WERI-Rb-1 (cell line): Measurements from ENCODE around the gene SOCS3.

Experiments used
- DNase-seq: peaks from one replicate; pipeline ENCODE4 v3.0.0-alpha.2; 2020
- H3K27ac ChIP-seq: fragments of 250-450 bp; sonication (Bioruptor Pico); 2 replicates; pipeline ENCODE4 v1.5.1; 2020; ENCODE audit warnings: mild to moderate bottlenecking, moderate library complexity
- H3K27me3 ChIP-seq: fragments of 250-450 bp; sonication (Bioruptor Pico); 2 replicates; pipeline ENCODE4 v1.5.1; 2021; ENCODE audit warnings: mild to moderate bottlenecking, low read depth, moderate library complexity; ENCODE audit not compliant: insufficient read depth, severe bottlenecking
- H3K36me3 ChIP-seq: fragments of 250-450 bp; sonication (Bioruptor Pico); 2 replicates; pipeline ENCODE4 v1.5.1; 2020; ENCODE audit warnings: mild to moderate bottlenecking, moderate library complexity
- H3K4me3 ChIP-seq: 2 replicates; pipeline ENCODE4 v1.5.1; 2011; ENCODE audit warnings: low read depth, mild to moderate bottlenecking, control low read depth, low read length
- H3K9me3 ChIP-seq: fragments of 250-450 bp; sonication (Bioruptor Pico); 2 replicates; pipeline ENCODE4 v1.5.1; 2021; ENCODE audit warnings: mild to moderate bottlenecking, moderate library complexity; ENCODE audit not compliant: severe bottlenecking
- TF ChIP-seq, protein P1 (sequence below): IDR thresholded peaks from 2 replicates; pipeline ENCODE4 v1.5.1; 2011; ENCODE audit warnings: low read depth, mild to moderate bottlenecking, control low read depth, inconsistent platforms, low read length

Gene SOCS3

DNA sequence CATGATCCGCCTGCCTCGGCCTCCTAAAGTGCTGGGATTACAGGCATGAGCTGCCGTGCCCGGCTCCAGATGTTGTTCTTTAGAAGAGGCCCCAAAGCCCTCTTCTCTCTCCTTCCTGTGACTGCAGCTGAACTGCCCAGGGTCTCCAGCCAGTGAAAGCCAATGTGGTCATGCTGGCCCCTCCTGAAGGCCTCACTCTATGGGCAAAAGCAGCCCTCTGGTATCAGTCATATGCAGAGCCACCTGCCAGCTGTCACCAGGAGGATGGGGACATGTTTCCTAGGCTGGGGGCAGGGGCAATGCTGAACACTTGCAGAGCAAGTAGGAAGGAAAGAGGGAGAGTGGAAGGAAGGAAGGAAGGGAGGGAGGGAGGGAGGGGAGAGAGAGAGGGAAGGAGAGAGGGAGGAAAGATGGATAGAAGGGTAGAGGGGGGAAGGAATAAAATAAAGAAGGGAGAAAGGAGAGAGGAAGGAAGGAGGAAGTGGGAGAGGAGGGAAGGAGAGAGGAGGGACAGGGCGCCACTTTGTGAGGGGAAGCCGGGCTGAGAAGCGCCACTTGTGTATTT lies 36.0 kb downstream of the SOCS3 start:
- H3K27me3 ChIP-seq = no peaks in the 10 kb centered on the region
- H3K27ac ChIP-seq = 0 out of 2 replicates have a peak overlapping the region, but pooled peaks have one; percentile 1
- no peak overlapping the region for H3K4me3 ChIP-seq
- TF ChIP-seq, protein P1, sequence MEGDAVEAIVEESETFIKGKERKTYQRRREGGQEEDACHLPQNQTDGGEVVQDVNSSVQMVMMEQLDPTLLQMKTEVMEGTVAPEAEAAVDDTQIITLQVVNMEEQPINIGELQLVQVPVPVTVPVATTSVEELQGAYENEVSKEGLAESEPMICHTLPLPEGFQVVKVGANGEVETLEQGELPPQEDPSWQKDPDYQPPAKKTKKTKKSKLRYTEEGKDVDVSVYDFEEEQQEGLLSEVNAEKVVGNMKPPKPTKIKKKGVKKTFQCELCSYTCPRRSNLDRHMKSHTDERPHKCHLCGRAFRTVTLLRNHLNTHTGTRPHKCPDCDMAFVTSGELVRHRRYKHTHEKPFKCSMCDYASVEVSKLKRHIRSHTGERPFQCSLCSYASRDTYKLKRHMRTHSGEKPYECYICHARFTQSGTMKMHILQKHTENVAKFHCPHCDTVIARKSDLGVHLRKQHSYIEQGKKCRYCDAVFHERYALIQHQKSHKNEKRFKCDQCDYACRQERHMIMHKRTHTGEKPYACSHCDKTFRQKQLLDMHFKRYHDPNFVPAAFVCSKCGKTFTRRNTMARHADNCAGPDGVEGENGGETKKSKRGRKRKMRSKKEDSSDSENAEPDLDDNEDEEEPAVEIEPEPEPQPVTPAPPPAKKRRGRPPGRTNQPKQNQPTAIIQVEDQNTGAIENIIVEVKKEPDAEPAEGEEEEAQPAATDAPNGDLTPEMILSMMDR = 0 out of 2 replicates have a peak, but pooled peaks have one; percentile 7
- H3K9me3 ChIP-seq = no peaks in the 10 kb centered on the region
- H3K36me3 ChIP-seq = no peaks in the 10 kb centered on the region
- peak; percentile 66 for DNase-seq

DNA sequence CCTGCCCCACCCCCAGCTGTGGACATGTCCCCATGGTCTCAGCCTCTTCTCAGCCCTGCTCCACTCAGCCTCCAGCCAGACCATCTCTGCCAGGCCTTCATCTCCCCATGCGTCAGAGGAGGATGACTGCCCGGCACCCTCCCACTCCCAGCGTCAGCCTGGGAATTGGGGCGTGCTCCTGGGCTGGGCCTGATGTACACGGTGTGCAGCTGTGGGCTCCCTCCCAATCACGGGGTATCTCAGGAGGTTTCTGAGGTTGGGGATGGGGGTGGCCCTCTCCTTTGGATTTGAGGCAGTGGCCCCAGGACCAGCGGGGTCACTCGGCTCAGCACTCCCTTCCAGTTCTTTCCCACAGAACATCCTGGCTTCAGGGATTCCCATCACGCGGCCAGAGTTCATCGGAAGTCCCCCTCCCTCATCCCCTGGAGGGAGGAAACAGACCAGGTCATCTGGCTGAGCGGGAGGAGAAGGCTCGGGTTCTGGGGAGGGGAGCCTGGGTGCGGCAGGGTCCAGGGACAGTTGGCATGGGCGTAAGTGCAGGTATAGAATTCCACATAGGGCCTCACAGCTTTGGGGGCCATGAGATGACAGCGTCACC lies 36.9 kb downstream of the SOCS3 start:
- Histone ChIP-seq H3K36me3 (no peaks in the 10 kb centered on the region), H3K4me3 (no peak overlapping the region), H3K27me3 (no peaks in the 10 kb centered on the region), H3K9me3 (no peaks in the 10 kb centered on the region), H3K27ac (no peak overlapping the region)
- TF ChIP-seq, protein P1 = no peak
- DNase-seq = no peak

DNA sequence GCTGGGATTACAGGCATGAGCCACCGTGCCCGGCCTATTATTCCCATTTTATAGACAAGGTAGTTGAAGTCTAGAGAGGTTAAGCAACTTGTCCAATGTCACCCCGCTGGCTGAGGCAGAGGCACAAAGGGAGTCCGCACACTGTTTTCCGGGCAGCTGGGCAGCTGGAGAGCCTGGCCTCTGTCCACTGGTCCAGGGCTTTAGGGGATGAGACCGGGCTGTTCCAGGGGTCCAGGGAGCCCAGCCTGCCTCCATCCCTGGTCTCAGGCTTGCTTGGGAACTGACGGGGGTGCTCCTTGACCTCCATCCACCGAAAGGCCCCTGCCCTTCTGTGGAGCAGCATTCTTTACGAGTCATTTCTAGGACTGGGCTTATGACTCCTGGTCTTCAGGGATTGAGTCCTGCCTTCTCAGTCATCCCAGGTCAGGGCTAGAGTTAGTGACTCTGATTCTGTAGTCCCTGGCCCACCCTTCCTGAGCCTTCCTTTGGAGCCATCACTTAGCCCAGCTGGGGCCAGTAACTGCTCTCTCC lies 37.5 kb downstream of the SOCS3 start:
- Histone ChIP-seq H3K4me3 (no peak overlapping the region), H3K27ac (no peak overlapping the region), H3K27me3 (no peaks in the 10 kb centered on the region), H3K9me3 (no peaks in the 10 kb centered on the region), H3K36me3 (no peaks in the 10 kb centered on the region)
- TF ChIP-seq, protein P1 = no peak
- no peak for DNase-seq

DNA sequence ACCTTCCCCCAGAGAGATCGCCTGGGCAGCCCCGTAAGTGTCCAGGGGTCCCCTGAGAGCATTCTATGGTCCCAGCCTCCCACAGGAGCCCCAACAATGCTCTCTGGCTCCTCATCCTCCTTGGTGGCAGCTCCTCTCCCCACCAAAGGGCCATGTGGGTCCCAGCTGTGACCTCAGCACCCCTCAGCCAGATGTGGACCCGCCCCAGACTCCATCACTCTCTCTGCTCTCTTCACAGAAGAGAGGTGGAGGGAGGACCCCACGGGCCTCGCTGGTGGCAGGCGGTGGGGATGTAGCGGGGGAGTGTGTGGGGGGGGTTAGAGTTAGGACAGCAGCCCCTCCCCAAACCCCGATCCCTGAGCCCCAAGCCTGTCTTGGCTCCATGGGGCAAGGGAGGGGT lies 41.0 kb downstream of the SOCS3 start:
- TF ChIP-seq, protein P1 = no peak
- no peak for DNase-seq
- Histone ChIP-seq H3K27ac (no peak overlapping the region), H3K27me3 (no peaks in the 10 kb centered on the region), H3K36me3 (no peaks in the 10 kb centered on the region), H3K9me3 (no peaks in the 10 kb centered on the region), H3K4me3 (no peak overlapping the region)

DNA sequence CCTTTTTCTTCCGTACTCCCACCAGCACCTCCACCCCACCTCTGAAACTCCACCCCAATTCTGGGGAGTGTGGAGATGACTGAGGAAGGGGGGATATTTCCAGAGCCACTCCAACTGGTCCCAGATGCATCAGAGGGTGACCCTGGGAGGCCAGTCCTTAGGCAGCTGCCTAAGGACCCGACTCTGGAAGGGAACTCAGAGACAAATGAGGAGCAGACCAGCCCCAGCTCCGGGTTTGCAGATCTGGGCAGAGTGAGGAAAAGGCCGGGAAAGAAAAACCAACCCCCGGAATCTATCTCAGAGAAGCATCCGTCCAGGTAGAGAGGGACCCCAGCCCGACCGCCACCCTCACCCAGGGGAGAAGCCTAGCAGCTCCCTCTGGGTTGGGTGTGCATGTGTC lies 41.5 kb downstream of the SOCS3 start:
- no peak for DNase-seq

More for the DNA sequence above, 41.5 kb downstream of the SOCS3 start:
- Histone ChIP-seq H3K27ac (no peak overlapping the region), H3K36me3 (no peaks in the 10 kb centered on the region), H3K27me3 (no peaks in the 10 kb centered on the region), H3K4me3 (no peak overlapping the region), H3K9me3 (no peaks in the 10 kb centered on the region)
- TF ChIP-seq, protein P1 = no peak
